Osteoblast (primary cell): ENCODE data around the gene CAPN15. TPM values are rescaled to one million over a fixed set of nuclear protein-coding genes. Genes with fewer than 3 reads are reported as not detected.

Source experiments
- DNase-seq: peaks from one replicate; pipeline ENCODE4 v3.0.0; 2011; ENCODE audit warnings: low spot score, mixed read lengths; ENCODE audit not compliant: insufficient read length; ENCODE audit errors: missing footprints
- H2AFZ ChIP-seq: 2 replicates; pipeline ENCODE4 v1.6.0; 2011; ENCODE audit warnings: mild to moderate bottlenecking, low read length
- H3K27ac ChIP-seq: 2 replicates; pipeline ENCODE4 v1.5.1; 2011; ENCODE audit warnings: mild to moderate bottlenecking, low read depth, low read length, moderate library complexity
- H3K27me3 ChIP-seq: 2 replicates; pipeline ENCODE4 v1.6.0; 2012; ENCODE audit warnings: mild to moderate bottlenecking, control low read depth, inconsistent platforms, low read length, moderate library complexity; ENCODE audit not compliant: insufficient read depth
- H3K36me3 ChIP-seq: 2 replicates; pipeline ENCODE4 v1.5.1; 2011; ENCODE audit warnings: mild to moderate bottlenecking, low read length, control low read depth, moderate library complexity; ENCODE audit not compliant: insufficient read depth
- H3K4me1 ChIP-seq: 2 replicates; pipeline ENCODE4 v1.5.1; 2011; ENCODE audit warnings: mild to moderate bottlenecking, low read length, control low read depth, moderate library complexity; ENCODE audit not compliant: insufficient read depth
- H3K4me2 ChIP-seq: 2 replicates; pipeline ENCODE4 v1.6.0; 2011; ENCODE audit warnings: mild to moderate bottlenecking, low read length; ENCODE audit not compliant: insufficient read depth
- H3K4me3 ChIP-seq: fragments of 200-600 bp; sonication (generic); 3 replicates; pipeline ENCODE4 v1.5.1; 2012; ENCODE audit warnings: mild to moderate bottlenecking, low read length, inconsistent platforms; ENCODE audit not compliant: insufficient read depth
- H3K79me2 ChIP-seq: 2 replicates; pipeline ENCODE4 v1.6.0; 2012; ENCODE audit warnings: mild to moderate bottlenecking, low read length, control low read depth, inconsistent platforms; ENCODE audit not compliant: insufficient read depth
- H3K9me3 ChIP-seq: 2 replicates; pipeline ENCODE4 v1.5.1; 2011; ENCODE audit warnings: low read depth, low read length, control low read depth
- H4K20me1 ChIP-seq: 2 replicates; pipeline ENCODE4 v1.6.0; 2012; ENCODE audit warnings: mild to moderate bottlenecking, low read length, control low read depth; ENCODE audit not compliant: insufficient read depth
- total RNA-seq: library from RNA; depleted of rRNA; stranded (reverse); fragments of >200 nt; gene quantifications from 2 replicates; pipeline ENCODE4 v1.2.3, GENCODE V29; 2012
- TF ChIP-seq, protein P1 (sequence below): IDR thresholded peaks from 2 replicates; pipeline ENCODE4 v1.5.1; 2011; ENCODE audit warnings: mild to moderate bottlenecking, low read depth, low read length, moderate library complexity; ENCODE audit errors: extremely low read depth

The CAPN15 gene
- total RNA-seq, 1 donor, result 27.1 TPM

DNA sequence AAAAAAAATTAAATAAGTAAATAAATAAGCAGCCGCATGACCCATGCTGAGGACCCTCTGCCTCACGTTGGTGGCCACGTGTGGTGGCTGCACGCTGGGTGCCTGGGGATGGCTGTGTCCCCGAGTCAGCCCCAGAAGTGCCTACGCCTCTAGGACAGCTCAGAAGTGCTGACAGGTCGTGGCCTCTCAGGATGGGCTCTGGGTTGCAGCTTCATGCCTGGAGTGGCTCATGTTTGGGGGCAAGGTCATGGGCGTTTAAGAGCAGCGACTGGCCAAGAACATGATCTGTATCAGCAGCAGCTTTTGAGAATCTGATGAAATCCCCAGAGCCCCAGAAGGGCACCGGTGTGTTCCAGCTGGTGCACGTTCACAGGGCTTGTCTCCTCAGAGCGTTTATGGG lies 26.8 kb upstream of the CAPN15 start:
- DNase-seq, result peak; percentile 22
- TF ChIP-seq, protein P1, sequence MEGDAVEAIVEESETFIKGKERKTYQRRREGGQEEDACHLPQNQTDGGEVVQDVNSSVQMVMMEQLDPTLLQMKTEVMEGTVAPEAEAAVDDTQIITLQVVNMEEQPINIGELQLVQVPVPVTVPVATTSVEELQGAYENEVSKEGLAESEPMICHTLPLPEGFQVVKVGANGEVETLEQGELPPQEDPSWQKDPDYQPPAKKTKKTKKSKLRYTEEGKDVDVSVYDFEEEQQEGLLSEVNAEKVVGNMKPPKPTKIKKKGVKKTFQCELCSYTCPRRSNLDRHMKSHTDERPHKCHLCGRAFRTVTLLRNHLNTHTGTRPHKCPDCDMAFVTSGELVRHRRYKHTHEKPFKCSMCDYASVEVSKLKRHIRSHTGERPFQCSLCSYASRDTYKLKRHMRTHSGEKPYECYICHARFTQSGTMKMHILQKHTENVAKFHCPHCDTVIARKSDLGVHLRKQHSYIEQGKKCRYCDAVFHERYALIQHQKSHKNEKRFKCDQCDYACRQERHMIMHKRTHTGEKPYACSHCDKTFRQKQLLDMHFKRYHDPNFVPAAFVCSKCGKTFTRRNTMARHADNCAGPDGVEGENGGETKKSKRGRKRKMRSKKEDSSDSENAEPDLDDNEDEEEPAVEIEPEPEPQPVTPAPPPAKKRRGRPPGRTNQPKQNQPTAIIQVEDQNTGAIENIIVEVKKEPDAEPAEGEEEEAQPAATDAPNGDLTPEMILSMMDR, result no peak

DNA sequence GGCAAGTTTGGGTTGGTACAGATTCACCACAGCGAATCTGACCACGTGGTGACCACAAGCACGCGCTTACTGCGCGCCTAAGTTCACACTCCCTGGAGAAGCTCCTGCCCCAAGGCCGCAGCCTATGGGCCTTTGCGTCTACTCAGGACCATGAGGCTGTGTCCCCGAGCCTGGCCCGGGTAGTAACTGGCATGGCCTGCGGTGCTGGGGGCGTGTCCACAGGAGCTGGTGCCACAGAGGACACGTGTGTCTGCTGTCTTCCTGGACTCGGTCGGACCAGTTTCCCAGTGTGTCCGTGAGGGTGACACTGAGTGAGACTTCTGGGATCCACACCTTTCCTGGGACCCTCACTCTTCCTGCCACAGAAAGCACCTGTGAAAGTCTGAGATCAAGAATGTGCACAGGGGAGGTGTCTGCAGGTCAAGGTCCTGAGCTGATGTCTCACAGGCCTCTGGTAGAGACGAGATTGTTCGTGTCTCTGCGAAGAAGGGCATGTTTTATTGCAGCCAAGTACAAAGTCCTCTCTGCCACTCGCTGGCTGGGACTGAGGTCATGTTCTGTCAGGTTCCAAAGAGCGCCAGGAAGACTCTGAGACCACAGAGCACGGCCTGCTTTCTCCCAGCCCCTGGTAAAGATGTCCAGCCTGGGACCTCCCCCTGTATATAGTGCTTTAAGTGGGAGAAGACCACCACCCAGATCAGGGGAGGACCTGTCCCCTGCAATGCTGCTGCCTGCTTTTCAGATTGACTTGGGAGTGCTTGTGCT lies 25.2 kb upstream of the CAPN15 start:
- Histone ChIP-seq H3K27me3 (no peaks in the 10 kb centered on the region), H4K20me1 (no peaks in the 10 kb centered on the region)

More for the DNA sequence above, 26.8 kb upstream of the CAPN15 start:
- Histone ChIP-seq H3K36me3 (peaks cover 9% of the 10 kb centered on the region), H3K4me2 (no peak overlapping the region), H3K27ac (no peak overlapping the region), H4K20me1 (no peaks in the 10 kb centered on the region), H3K27me3 (no peaks in the 10 kb centered on the region), H3K4me1 (no peaks in the 10 kb centered on the region), H3K4me3 (no peak overlapping the region), H3K79me2 (no peaks in the 10 kb centered on the region), H2AFZ (no peak overlapping the region), H3K9me3 (no peaks in the 10 kb centered on the region)

DNA sequence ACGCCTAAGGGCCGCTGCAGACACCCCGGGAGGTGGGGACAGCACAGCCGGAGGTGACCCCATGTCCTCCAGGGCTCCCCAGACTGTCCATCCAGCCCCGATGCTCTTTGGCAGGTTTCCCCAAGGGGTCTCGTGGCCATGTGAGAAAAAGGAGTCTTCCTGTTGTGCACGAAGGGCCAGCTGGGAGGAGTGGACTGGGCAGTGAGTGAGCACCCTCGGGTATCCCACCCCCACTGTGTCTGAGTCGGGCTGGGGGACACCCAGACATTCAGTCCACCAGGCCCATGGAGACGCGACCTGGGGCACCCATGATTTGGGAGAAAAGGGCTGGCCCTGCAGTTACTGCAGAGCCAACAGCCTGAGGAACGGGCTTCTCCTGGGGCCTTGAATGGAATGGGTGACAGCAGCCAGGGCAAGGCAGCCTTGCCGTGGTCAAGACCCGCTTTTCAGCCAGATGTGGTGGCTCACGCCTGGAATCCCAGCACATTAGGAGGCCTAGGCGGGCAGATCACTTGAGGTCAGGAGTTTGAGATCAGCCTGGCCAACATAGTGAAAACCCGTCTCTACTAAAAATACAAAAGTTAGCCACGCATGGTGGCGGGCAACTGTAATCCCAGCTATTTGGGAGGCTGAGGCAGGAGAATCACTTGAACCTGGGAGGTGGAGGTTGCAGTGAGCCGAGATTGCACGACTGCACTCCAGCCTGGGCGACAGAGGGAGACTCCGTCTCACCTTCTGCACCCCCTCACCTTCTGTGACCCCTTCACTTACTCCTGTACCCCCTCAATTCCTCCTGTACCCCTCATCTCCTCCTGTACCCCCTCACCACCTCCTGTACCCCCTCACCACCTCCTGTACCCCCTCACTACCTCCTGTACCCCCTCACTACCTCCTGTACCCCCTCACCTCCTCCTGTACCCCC lies 24.1 kb upstream of the CAPN15 start:
- no peak overlapping the region for H3K27ac ChIP-seq
- TF ChIP-seq, protein P1, result no peak
- H2AFZ ChIP-seq, result no peak overlapping the region
- H4K20me1 ChIP-seq, result no peaks in the 10 kb centered on the region
- no peaks in the 10 kb centered on the region for H3K9me3 ChIP-seq
- peak; percentile 83 for DNase-seq
- no peaks in the 10 kb centered on the region for H3K27me3 ChIP-seq
- no peak overlapping the region for H3K4me2 ChIP-seq
- H3K4me1 ChIP-seq, result no peaks in the 10 kb centered on the region
- H3K36me3 ChIP-seq, result peaks cover 9% of the 10 kb centered on the region
- no peaks in the 10 kb centered on the region for H3K79me2 ChIP-seq
- H3K4me3 ChIP-seq, result no peak overlapping the region

More for the DNA sequence above, 25.2 kb upstream of the CAPN15 start:
- Histone ChIP-seq H2AFZ (no peak overlapping the region), H3K4me2 (no peak overlapping the region), H3K36me3 (peaks cover 9% of the 10 kb centered on the region), H3K27ac (no peak overlapping the region), H3K79me2 (no peaks in the 10 kb centered on the region), H3K4me1 (no peaks in the 10 kb centered on the region), H3K4me3 (no peak overlapping the region), H3K9me3 (no peaks in the 10 kb centered on the region)
- peak; percentile 70 for DNase-seq
- TF ChIP-seq, protein P1, result no peak
